ENCODE data around the gene CITED4.

CITED4 gene

GRCh38 chr1:40825996-40826395 is 36.2 kb downstream of the CITED4 start:
- Histone ChIP-seq H3K4me3 (ENCODE audit: low read depth, low read length, poor library complexity, severe bottlenecking) (no peak overlapping the region), H3F3A (ENCODE audit: insufficient read depth, low read length) (no peaks in the 10 kb centered on the region), H4K20me1 (ENCODE audit: insufficient read depth, low read length) (no peaks in the 10 kb centered on the region), H3K36me3 (ENCODE audit: insufficient read depth, low read length) (no peaks in the 10 kb centered on the region), H3K4me2 (ENCODE audit: low read length) (no peak overlapping the region), H3K4me1 (ENCODE audit: insufficient read depth, low read length, severe bottlenecking) (no peaks in the 10 kb centered on the region), H2AFZ (ENCODE audit: low read length) (no peak overlapping the region), H3K9ac (ENCODE audit: low read length) (no peak overlapping the region), H3K79me2 (ENCODE audit: insufficient read depth, low read length) (no peaks in the 10 kb centered on the region), H3K27me3 (ENCODE audit: insufficient read depth, low read length) (peaks cover 4% of the 10 kb centered on the region; the same call in 1 of the 2 replicates), H3K27ac (ENCODE audit: low read depth, low read length, poor library complexity, severe bottlenecking) (no peak overlapping the region), H3K9me2 (ENCODE audit: low read depth, low read length) (no peaks in the 10 kb centered on the region), H3K9me3 (ENCODE audit: low read length) (no peaks in the 10 kb centered on the region)
- TF ChIP-seq EZH2 (IDR thresholded peaks at IDR 0.05; ENCODE audit: borderline replicate concordance, low read length) (no peak), CTCF (IDR thresholded peaks at IDR 0.05; ENCODE audit: low read length) (no peak)

GRCh38 chr1:40825435-40825788 is 36.8 kb downstream of the CITED4 start:
- no peaks in the 10 kb centered on the region for H3F3A ChIP-seq (ENCODE audit: insufficient read depth, low read length)
- no peaks in the 10 kb centered on the region for H3K79me2 ChIP-seq (ENCODE audit: insufficient read depth, low read length)
- no peak overlapping the region for H2AFZ ChIP-seq (ENCODE audit: low read length)
- H3K9ac ChIP-seq (ENCODE audit: low read length) = no peak overlapping the region
- no peak for TF ChIP-seq EZH2 (IDR thresholded peaks at IDR 0.05; ENCODE audit: borderline replicate concordance, low read length)
- no peak for TF ChIP-seq CTCF (IDR thresholded peaks at IDR 0.05; ENCODE audit: low read length)
- no peak overlapping the region for H3K4me2 ChIP-seq (ENCODE audit: low read length)
- H4K20me1 ChIP-seq (ENCODE audit: insufficient read depth, low read length) = no peaks in the 10 kb centered on the region
- no peak overlapping the region for H3K4me3 ChIP-seq (ENCODE audit: low read depth, low read length, poor library complexity, severe bottlenecking)
- H3K36me3 ChIP-seq (ENCODE audit: insufficient read depth, low read length) = no peaks in the 10 kb centered on the region
- peaks cover 4% of the 10 kb centered on the region; the same call in 1 of the 2 replicates for H3K27me3 ChIP-seq (ENCODE audit: insufficient read depth, low read length)
- no peaks in the 10 kb centered on the region for H3K9me2 ChIP-seq (ENCODE audit: low read depth, low read length)
- no peak overlapping the region for H3K27ac ChIP-seq (ENCODE audit: low read depth, low read length, poor library complexity, severe bottlenecking)
- no peaks in the 10 kb centered on the region for H3K4me1 ChIP-seq (ENCODE audit: insufficient read depth, low read length, severe bottlenecking)
- no peaks in the 10 kb centered on the region for H3K9me3 ChIP-seq (ENCODE audit: low read length)

GRCh38 chr1:40824591-40825434 is 37.4 kb downstream of the CITED4 start:
- no peaks in the 10 kb centered on the region for H3K9me2 ChIP-seq (ENCODE audit: low read depth, low read length)
- peaks cover 4% of the 10 kb centered on the region; the same call in 1 of the 2 replicates for H3K27me3 ChIP-seq (ENCODE audit: insufficient read depth, low read length)
- no peaks in the 10 kb centered on the region for H4K20me1 ChIP-seq (ENCODE audit: insufficient read depth, low read length)
- H3K4me1 ChIP-seq (ENCODE audit: insufficient read depth, low read length, severe bottlenecking) = no peaks in the 10 kb centered on the region
- no peak overlapping the region for H3K9ac ChIP-seq (ENCODE audit: low read length)
- H3F3A ChIP-seq (ENCODE audit: insufficient read depth, low read length) = no peaks in the 10 kb centered on the region
- H3K27ac ChIP-seq (ENCODE audit: low read depth, low read length, poor library complexity, severe bottlenecking) = no peak overlapping the region
- H3K9me3 ChIP-seq (ENCODE audit: low read length) = no peaks in the 10 kb centered on the region
- H3K4me3 ChIP-seq (ENCODE audit: low read depth, low read length, poor library complexity, severe bottlenecking) = no peak overlapping the region
- H3K79me2 ChIP-seq (ENCODE audit: insufficient read depth, low read length) = no peaks in the 10 kb centered on the region
- H3K4me2 ChIP-seq (ENCODE audit: low read length) = no peak overlapping the region
- TF ChIP-seq CTCF (IDR thresholded peaks at IDR 0.05; ENCODE audit: low read length) (no peak), EZH2 (IDR thresholded peaks at IDR 0.05; ENCODE audit: borderline replicate concordance, low read length) (no peak)
- no peaks in the 10 kb centered on the region for H3K36me3 ChIP-seq (ENCODE audit: insufficient read depth, low read length)
- no peak overlapping the region for H2AFZ ChIP-seq (ENCODE audit: low read length)
